Retinal pigment epithelial cell (primary cell): ENCODE results near the gene GPI.

Experiments
- DNase-seq: peaks from one replicate; pipeline ENCODE4 v3.0.0-alpha.2; 2010; ENCODE audit warnings: low read depth
- H3K4me3 ChIP-seq: 2 replicates; pipeline ENCODE4 v1.5.1; 2011; ENCODE audit warnings: mild to moderate bottlenecking, low read length, control low read depth, moderate library complexity
- TF ChIP-seq, protein P1 (sequence below): conservative IDR thresholded peaks from 2 replicates; pipeline ENCODE4 v1.5.1; 2011; ENCODE audit warnings: low read depth, low read length, control low read depth, inconsistent platforms

The GPI gene

DNA sequence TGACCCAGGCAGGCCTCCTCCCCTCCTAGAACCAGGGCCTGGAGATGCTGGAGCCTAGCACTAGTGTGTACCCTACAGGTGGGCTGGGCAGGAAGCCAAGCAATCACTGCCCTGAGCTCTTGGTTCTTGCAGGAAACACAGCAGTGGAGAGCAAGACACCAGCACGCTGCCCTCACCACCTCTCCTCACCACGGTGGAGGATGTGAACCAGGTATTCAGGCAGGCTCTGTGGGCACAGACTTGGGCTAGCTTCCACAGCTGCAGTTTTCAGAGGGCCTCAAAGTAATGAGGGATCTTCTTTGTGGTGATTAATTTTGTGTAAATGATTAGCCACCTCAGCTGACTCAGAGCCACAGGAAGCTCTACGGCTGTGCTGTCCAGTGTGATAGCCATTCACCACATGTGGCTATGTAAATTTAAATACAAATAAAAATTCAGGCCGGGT is 13.6 kb upstream of the GPI start:
- no peak overlapping the region for H3K4me3 ChIP-seq
- TF ChIP-seq, protein P1, sequence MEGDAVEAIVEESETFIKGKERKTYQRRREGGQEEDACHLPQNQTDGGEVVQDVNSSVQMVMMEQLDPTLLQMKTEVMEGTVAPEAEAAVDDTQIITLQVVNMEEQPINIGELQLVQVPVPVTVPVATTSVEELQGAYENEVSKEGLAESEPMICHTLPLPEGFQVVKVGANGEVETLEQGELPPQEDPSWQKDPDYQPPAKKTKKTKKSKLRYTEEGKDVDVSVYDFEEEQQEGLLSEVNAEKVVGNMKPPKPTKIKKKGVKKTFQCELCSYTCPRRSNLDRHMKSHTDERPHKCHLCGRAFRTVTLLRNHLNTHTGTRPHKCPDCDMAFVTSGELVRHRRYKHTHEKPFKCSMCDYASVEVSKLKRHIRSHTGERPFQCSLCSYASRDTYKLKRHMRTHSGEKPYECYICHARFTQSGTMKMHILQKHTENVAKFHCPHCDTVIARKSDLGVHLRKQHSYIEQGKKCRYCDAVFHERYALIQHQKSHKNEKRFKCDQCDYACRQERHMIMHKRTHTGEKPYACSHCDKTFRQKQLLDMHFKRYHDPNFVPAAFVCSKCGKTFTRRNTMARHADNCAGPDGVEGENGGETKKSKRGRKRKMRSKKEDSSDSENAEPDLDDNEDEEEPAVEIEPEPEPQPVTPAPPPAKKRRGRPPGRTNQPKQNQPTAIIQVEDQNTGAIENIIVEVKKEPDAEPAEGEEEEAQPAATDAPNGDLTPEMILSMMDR: no peak
- no peak for DNase-seq

DNA sequence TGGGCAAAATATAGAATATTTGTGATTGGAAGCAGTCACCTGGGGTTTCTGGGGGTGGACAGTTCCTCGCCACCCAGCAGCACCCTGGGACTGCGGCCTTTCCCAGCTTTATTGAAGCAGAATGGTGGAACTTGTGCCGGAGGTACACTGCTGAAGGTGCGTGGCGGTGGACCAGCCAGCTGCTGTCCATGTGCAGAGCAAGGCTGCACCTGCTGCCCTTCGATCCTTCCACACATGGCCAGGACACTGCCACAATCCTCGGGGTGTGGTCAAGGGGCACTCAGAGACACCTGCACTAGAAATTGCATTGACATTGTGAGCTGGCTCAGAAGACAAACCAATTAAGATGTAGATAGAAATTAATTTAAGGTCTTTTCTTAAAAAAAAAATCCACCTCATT is 11.4 kb upstream of the GPI start:
- TF ChIP-seq, protein P1: no peak
- DNase-seq: no peak
- no peak overlapping the region for H3K4me3 ChIP-seq

DNA sequence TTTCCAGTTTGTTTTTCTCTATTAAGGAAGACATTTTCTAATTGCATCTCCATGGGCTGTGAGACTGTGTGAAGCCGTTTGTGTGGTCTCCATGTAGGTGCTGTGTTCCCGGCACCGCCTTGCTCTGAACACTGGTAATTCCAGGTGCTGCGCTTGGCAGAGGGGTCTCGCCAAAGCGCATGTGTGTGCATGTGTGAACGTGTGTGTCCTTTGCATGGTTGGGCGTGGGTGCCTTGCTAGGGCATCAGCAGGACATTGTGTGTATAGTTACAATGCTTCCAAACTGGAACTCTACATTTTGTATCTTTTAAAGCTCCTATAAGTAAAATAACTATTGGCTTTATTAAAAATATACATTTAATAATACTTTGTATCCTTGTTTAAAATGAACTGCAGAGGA is 9.8 kb upstream of the GPI start:
- TF ChIP-seq, protein P1: no peak
- no peak for DNase-seq
- H3K4me3 ChIP-seq: no peak overlapping the region

DNA sequence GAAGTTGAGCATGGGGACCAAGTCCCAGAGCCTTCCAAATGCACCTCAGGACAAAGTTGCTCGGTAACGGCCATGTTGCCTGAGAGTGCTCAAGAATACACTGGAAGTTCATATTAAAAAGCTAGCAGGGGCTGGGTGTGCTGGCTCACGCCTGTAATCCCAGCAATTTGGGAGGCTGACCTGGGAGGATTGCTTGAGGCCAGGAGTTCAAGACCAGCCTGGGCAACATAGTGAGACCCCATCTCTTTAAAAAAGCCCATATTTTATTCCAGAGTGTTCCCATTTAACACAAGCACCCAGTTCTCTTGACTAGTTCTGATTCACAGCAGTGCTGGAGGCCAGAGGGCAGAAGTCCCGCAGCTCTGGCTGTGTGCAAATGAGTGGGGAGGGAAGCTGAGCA is 8.1 kb upstream of the GPI start:
- TF ChIP-seq, protein P1: no peak
- DNase-seq: no peak
- H3K4me3 ChIP-seq: no peak overlapping the region

DNA sequence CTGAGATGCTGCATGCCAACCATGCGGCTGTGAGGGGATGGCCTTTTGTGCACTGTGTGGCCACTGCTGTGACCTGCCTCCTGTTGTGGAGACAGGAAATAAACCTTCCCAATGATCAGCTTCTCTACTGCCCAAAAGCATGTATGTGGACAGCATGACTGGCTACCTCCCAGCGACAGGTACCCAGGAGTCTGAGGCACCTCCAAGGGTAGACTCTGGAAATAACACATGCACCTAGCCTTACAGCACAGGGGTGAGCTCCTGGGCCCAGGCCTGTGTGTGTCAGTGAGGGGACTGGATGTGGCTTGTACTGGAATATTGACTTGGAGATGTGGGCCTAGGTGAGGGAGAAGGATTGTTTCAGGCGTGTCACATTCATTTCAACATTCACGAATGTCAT is 7.6 kb upstream of the GPI start:
- TF ChIP-seq, protein P1: no peak

DNA sequence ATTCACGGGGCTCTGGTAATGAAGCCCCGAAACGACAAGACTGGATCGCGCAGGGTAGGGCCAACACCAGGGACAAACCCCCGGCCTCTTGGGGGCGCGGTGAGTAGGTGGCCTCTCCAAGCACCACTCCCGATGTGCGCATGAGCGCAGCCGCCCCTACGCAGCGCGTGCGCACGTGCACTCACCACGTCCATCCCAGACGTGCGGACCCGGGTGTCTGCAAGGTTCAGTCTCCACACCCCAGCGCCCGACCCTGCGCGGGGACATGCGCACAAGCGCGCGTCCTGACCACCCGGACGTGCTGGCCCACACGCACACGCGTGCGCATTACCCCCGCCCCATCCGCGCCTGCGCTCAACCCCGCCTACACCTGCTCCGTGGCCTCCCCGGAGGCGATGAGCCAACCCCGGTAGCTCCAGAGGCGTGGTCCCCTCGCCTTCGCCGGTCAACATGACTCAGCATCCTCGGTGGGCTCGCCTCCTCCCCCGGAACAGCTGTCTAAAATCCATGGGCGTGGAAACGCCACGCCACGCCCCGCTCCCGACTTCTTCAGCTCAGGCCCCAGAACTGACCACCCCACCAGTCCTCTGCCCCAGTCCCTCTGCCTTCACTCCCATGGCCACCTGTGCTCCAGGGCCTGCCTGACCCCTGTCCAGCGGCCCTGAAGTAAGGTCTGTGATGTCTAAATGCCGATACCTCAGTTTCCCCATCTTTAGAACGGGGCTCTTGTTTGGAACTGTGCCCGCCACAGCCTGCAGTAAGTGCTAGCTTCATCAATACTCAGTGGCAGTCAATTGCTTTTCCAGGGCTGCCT is 5.6 kb upstream of the GPI start:
- H3K4me3 ChIP-seq: peak overlapping the region; percentile 51
- TF ChIP-seq, protein P1: peak; percentile 66
- peak; percentile 87 for DNase-seq

More for the DNA sequence above, 7.6 kb upstream of the GPI start:
- no peak for DNase-seq
- H3K4me3 ChIP-seq: no peak overlapping the region

DNA sequence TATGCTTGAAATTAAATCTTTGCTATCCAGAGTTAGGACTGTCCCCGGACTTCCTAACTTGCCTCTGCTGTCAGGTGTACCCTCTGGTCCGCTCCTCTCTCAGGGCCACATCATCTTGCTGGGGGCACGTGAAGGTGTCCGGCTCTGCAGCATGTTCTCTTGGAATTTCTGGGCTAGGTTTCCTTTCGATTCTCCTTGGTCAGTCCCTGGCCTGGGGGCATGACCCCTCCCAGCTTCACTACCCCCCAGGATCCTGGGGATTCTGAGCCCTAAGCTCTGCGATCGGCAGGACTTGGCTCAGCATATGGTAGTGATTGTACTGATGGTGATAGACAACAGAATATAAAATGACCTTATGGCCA is 5.1 kb upstream of the GPI start:
- DNase-seq: no peak
- TF ChIP-seq, protein P1: no peak
- peak overlapping the region; percentile 51 for H3K4me3 ChIP-seq
